Natural killer cell (primary cell): Measurements from ENCODE around the gene ATG10. TPM values are rescaled to one million over a fixed set of nuclear protein-coding genes. Genes with fewer than 3 reads are reported as not detected.

Source experiments
- ATAC-seq, 3 donors: fragments of 150-1000 bp in 2 of 3; fragments of 200-7000 bp in 1 of 3; cut with Tn5 transposase; 1 replicate in 1 of 3; 2 replicates in 2 of 3; pipeline ENCODE4 v1.10.0; 2021; ENCODE audit warnings: mild to moderate bottlenecking in 2 of 3, moderate library complexity in 2 of 3
- DNase-seq, 2 donors: peaks; one replicate each; pipeline versions ENCODE4 v3.0.0 to v3.0.0-alpha.2; 2013 to 2021; ENCODE audit warnings: mixed read lengths in 1 of 2
- H3K27ac ChIP-seq: one replicate; pipeline ENCODE4 v1.5.1; 2013; ENCODE audit warnings: mild to moderate bottlenecking, low read length
- H3K27me3 ChIP-seq: one replicate; pipeline ENCODE4 v1.6.1; 2013; ENCODE audit warnings: low read length; ENCODE audit not compliant: control insufficient read depth, insufficient read depth
- H3K36me3 ChIP-seq: one replicate; pipeline ENCODE4 v1.6.1; 2013; ENCODE audit warnings: low read length; ENCODE audit not compliant: control insufficient read depth, insufficient read depth
- H3K4me1 ChIP-seq: one replicate; pipeline ENCODE4 v1.6.1; 2013; ENCODE audit warnings: low read length; ENCODE audit not compliant: control insufficient read depth, insufficient read depth
- H3K4me3 ChIP-seq: one replicate; pipeline ENCODE4 v1.5.1; 2013; ENCODE audit warnings: low read length
- H3K9me3 ChIP-seq: one replicate; pipeline ENCODE4 v1.6.1; 2013; ENCODE audit warnings: low read length; ENCODE audit not compliant: control insufficient read depth, insufficient read depth
- H3K27ac Mint-ChIP-seq, 2 donors: one replicate each; pipeline ENCODE4 v1.8.0; 2022; ENCODE audit warnings: mild to moderate bottlenecking in 2 of 2, mixed read lengths in 2 of 2, moderate library complexity in 1 of 2
- H3K27me3 Mint-ChIP-seq, 2 donors: one replicate each; pipeline ENCODE4 v1.8.0; 2022; ENCODE audit warnings: low read depth in 2 of 2, mixed read lengths in 2 of 2
- H3K36me3 Mint-ChIP-seq: one replicate; pipeline ENCODE4 v1.8.0; 2022; ENCODE audit warnings: mixed read lengths
- H3K4me1 Mint-ChIP-seq, 2 donors: one replicate each; pipeline ENCODE4 v1.8.0; 2022; ENCODE audit warnings: mixed read lengths in 2 of 2
- H3K4me3 Mint-ChIP-seq: one replicate; pipeline ENCODE4 v1.8.0; 2022; ENCODE audit warnings: mild to moderate bottlenecking, moderate library complexity, mixed read lengths
- H3K9me3 Mint-ChIP-seq, 2 donors: one replicate each; pipeline ENCODE4 v1.8.0; 2022; ENCODE audit warnings: mixed read lengths in 2 of 2
- CTCF ChIP-seq: fragments of 200-600 bp; IDR thresholded peaks from one replicate; pipeline ENCODE4 v1.8.0; 2022; ENCODE audit warnings: antibody characterized with exemption
- WGBS: methylation state at CpG from one replicate; pipeline ENCODE4 v1.1.7; 2013; ENCODE audit warnings: missing lambda C conversion rate; ENCODE audit not compliant: insufficient coverage; 5-methylcytosine and 5-hydroxymethylcytosine counted together
- intact Hi-C: fragments of 100-400 bp; cut with micrococcal nuclease; formaldehyde crosslinking; loops from one replicate; pipeline ENCODE4 v1.14.2; 2022
- total RNA-seq, 4 donors: library from RNA; stranded (reverse); fragments of 120-200 nt in 1 of 4; gene quantifications; one replicate each; pipeline versions ENCODE4 v1.2.3 to v1.2.4, GENCODE V29; 2013 to 2022

Gene ATG10
- total RNA-seq, 3 donors from 2014 or later (not counting 1 experiment from before 2014, with no cell fraction given): 9.0 to 11.5 (median 11.4) TPM

- 95% methylated on average over 2 of the region's 3 CpGs for WGBS
- no peaks in the 10 kb centered on the region for H3K27me3 ChIP-seq
- no peaks in the 10 kb centered on the region for H3K36me3 Mint-ChIP-seq
- ATAC-seq: no peak
- no peak for TF ChIP-seq CTCF
- H3K4me3 ChIP-seq: no peak overlapping the region
- no peaks in the 10 kb centered on the region for H3K9me3 Mint-ChIP-seq
- no peaks in the 10 kb centered on the region for H3K27me3 Mint-ChIP-seq
- DNase-seq: no peak
- H3K4me1 ChIP-seq: no peaks in the 10 kb centered on the region
- H3K27ac ChIP-seq: no peak overlapping the region
- no peak overlapping the region for H3K27ac Mint-ChIP-seq
- intact Hi-C loops: no loop called here
- H3K36me3 ChIP-seq: no peaks in the 10 kb centered on the region
- no peaks in the 10 kb centered on the region for H3K4me1 Mint-ChIP-seq
- H3K9me3 ChIP-seq: no peaks in the 10 kb centered on the region
- H3K4me3 Mint-ChIP-seq: no peak overlapping the region
Observed at GRCh38 chr5:82167372-82167935, 195.6 kb downstream of the ATG10 start.

- no peak overlapping the region for H3K4me3 Mint-ChIP-seq
- ATAC-seq (no peak), DNase-seq (no peak)
- no peaks in the 10 kb centered on the region for H3K9me3 Mint-ChIP-seq
- Histone ChIP-seq H3K27me3 (no peaks in the 10 kb centered on the region), H3K9me3 (no peaks in the 10 kb centered on the region), H3K4me3 (no peak overlapping the region), H3K36me3 (no peaks in the 10 kb centered on the region), H3K4me1 (no peaks in the 10 kb centered on the region), H3K27ac (no peak overlapping the region)
- H3K27me3 Mint-ChIP-seq: no peaks in the 10 kb centered on the region
- H3K27ac Mint-ChIP-seq: no peak overlapping the region
- no peaks in the 10 kb centered on the region for H3K4me1 Mint-ChIP-seq
- H3K36me3 Mint-ChIP-seq: no peaks in the 10 kb centered on the region
- no peak for TF ChIP-seq CTCF
- intact Hi-C loops: no loop called here
Observed at GRCh38 chr5:82168294-82168693, 196.5 kb downstream of the ATG10 start.

GRCh38 chr5:82169892-82170291 is 198.1 kb downstream of the ATG10 start:
- no peak for TF ChIP-seq CTCF
- Mint-ChIP-seq H3K36me3 (no peaks in the 10 kb centered on the region), H3K27me3 (no peaks in the 10 kb centered on the region), H3K4me1 (peaks cover 5 to 10% of the 10 kb centered on the region in 2 donors), H3K9me3 (no peaks in the 10 kb centered on the region), H3K27ac (no peak overlapping the region), H3K4me3 (no peak overlapping the region)
- H3K9me3 ChIP-seq: no peaks in the 10 kb centered on the region
- H3K4me1 ChIP-seq: peaks cover 2% of the 10 kb centered on the region
- H3K27ac ChIP-seq: no peak overlapping the region
- no peaks in the 10 kb centered on the region for H3K27me3 ChIP-seq
- H3K36me3 ChIP-seq: no peaks in the 10 kb centered on the region
- WGBS: no CpG with 5 or more reads among the region's 1 CpG
- intact Hi-C loops: loop anchor here (10.0 kb wide), 1 partner anchor 315 kb away; no protein-coding TSS in a partner anchor
- H3K4me3 ChIP-seq: no peak overlapping the region
- no peak for ATAC-seq
- DNase-seq: no peak
